ENCODE results near the gene DIS3L.
A peak's percentile ranks its signal among the peaks of the same experiment; 100 is the strongest.
"Not testable (repeated sequence)": the region's sequence is repeated elsewhere in the genome, so short reads cannot be mapped to it uniquely, and the experiment has no call there.

DIS3L gene

DNA sequence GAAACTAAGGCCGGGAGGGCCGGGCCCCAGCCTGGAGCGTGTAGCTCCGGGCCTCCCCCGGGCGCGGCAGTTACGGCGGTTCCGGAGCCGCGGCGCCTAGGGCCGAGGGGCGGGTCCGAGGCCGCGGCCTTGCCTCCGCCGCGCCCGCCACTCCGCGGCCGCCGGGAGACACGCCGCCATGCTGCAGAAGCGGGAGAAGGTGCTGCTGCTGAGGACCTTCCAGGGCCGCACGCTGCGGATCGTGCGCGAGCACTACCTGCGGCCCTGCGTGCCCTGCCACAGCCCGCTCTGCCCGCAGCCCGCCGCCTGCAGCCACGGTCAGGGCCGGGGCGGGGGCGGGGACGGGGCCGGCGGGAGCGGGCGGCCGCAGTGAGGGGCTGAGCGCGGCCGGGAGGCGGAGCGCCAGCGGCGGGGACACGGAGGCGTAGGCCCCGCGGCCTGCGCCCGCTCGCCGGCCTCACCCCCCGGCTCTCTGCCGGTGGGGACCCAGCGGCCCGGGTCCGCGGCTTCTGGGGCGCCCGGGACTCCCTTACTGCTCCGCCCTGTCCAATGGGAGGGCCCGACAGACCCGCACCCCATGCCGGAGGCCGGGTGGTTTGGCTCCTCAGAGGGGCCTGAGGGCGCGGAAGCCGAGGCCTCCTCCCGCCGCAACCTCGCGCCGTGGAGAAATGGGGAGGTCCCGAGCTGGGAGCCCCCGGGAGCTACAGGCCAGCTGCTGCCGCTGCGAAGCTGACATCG lies at the start of gene DIS3L:
Gene DIS3L, plus strand, starts transcription at position 150 of the 738 bp plus-strand sequence. Its CDS starts 29 bp downstream, at position 179.
- DNase-seq (ENCODE audit: insufficient read length, low spot score) (peak; percentile 33), FAIRE-seq (no peak)
- TF ChIP-seq, protein P1, sequence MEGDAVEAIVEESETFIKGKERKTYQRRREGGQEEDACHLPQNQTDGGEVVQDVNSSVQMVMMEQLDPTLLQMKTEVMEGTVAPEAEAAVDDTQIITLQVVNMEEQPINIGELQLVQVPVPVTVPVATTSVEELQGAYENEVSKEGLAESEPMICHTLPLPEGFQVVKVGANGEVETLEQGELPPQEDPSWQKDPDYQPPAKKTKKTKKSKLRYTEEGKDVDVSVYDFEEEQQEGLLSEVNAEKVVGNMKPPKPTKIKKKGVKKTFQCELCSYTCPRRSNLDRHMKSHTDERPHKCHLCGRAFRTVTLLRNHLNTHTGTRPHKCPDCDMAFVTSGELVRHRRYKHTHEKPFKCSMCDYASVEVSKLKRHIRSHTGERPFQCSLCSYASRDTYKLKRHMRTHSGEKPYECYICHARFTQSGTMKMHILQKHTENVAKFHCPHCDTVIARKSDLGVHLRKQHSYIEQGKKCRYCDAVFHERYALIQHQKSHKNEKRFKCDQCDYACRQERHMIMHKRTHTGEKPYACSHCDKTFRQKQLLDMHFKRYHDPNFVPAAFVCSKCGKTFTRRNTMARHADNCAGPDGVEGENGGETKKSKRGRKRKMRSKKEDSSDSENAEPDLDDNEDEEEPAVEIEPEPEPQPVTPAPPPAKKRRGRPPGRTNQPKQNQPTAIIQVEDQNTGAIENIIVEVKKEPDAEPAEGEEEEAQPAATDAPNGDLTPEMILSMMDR (IDR thresholded peaks at IDR 0.05; ENCODE audit: insufficient read depth, missing control alignments) = no peak

DNA sequence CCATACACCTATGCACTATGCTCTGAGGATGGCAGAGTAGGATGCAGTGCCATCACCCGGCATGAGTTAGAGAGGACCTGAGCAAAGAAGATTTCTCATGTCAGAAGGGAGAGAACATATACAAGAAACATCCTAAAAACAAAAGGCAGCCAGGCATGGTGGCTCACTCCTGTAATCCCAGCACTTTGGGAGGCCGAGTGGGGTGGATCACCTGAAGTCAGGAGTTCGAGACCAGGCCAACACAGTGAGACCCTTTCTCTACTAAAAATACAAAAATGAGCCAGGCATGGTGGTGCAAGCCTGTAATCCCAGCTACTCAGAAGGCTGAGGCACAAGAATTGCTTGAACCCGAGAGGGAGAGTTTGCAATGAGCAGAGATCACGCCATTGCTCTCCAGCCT lies 47.5 kb upstream of the DIS3L start:
- DNase-seq (ENCODE audit: insufficient read length, low spot score); FAIRE-seq: not testable (repeated sequence)

DNA sequence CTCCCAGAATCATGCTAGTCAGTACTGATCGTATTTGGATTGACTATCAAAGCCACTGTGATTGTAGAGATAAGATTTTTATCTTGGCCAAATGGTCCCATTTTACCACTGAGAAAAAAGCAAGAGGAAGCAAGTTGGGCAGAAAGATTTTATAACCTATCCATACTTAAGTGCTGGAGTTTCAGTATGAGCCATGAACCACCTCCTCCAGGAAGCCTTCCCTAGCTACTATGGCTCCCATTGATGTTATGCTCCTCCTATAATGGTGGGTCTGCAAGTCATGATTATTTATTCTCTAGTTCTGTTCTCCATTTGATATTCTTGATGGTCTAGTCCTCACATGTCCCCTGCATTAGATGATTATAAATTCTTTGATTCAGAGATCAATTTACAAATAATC lies 46.4 kb upstream of the DIS3L start:
- no peak for FAIRE-seq
- no peak for DNase-seq (ENCODE audit: insufficient read length, low spot score)
- TF ChIP-seq, protein P1 (IDR thresholded peaks at IDR 0.05; ENCODE audit: insufficient read depth, missing control alignments) = no peak

DNA sequence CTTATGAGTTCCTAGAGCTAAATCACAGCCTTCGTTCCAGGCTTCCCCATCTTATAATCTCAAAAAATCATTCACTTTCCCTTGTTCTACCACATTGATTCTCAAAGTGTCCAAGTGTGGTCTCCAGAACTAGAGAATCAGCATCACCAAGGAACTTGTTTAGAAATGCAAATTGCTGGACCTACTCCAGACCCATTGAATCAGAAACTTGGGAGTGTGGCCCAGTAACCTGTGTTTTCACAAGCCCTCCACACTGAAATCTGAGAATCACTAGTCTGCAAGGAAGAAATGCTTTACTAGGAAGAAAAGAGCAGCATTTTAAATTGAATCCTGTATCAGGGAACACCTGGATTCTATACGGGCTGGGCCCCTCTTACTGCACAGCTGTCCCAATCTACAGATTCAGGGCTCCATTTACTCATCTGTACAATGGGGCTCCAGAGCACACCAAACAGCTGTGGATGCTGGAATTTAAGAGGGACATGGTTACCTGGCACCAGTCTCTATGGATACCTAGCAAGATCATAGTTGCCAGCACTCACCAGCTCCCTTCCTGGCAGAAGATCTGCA lies 43.7 kb upstream of the DIS3L start:
- FAIRE-seq (no peak), DNase-seq (ENCODE audit: insufficient read length, low spot score) (no peak)
- TF ChIP-seq, protein P1 (IDR thresholded peaks at IDR 0.05; ENCODE audit: insufficient read depth, missing control alignments) = no peak

DNA sequence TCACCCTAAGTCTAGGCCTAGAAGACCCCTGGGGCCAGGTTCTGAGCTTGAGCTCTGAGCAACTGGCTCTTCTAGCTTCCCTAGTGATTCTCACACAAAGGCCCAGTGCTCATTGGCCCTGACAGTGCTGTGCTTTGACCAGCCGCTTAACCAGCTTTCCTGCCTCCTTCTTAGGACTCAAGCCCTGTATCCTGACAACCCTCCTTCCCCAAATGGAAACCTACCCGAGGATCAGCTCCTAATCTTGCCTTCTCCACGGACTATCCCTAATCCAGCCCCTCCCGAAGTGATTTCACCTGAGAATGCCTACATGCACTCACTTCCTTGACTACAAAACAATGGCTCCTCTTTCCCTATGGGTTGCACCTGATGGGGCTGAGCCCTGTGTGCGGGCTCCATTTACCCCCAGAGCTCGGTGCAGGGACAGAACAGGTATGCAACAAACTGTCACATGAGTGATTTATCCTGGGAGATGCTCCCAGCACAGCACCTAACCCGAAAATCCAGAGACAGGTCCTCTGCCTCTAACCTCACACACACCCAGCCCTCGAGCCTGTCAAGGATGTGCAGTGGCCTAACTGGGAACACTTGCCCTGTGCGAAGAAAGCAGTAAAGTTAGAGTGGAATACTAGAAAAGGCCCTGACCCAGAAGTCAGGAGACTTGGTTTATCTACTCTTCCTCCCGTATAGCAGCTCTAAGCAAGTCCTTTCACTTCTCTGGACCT lies 42.1 kb upstream of the DIS3L start:
- no peak for FAIRE-seq
- no peak for DNase-seq (ENCODE audit: insufficient read length, low spot score)

DNA sequence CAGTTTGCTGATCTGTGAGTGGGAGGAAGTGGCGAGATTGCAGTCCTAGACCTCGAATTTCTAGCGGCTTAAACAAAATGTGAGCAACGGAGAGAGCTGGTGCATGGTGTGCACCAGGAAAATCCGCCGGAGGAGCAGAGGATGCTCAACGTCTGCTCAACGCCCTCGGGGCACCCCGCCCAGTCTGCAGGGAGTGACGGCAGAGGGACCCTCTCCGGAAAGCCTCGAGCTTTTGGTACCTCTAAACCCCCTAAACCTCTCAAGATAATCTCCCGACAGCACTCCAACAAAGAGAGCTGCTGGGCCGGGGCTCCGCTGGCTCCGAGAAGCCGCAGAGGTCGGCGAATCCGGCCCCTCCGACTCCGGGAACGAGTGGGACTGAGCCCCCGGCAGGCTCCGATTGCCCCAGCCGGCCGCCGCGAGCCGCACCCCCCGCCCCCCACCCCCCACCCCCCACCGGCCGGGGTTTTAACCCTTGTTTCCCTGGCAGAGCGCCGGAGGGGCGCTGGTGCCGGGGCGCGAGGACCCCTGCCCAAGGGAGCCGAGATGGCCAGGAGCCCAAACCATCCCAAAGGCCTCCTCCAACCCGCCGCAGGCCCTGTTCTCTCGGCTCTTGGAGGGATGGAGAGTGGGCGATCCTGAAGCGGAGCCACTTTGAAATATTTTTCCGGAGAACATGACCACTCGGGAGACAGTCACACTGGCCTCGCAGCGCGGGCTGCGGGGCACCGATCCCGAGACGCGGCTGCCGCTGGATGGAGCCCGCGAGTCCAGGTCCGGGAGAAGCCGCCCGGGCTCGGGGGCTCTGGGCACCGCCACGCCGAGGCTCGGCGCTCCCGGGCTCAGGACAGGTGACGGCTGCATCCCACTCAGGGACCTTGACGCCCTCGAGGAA lies 41.3 kb upstream of the DIS3L start:
- FAIRE-seq (no peak), DNase-seq (ENCODE audit: insufficient read length, low spot score) (peak; percentile 81)
- TF ChIP-seq, protein P1 (IDR thresholded peaks at IDR 0.05; ENCODE audit: insufficient read depth, missing control alignments) = peak; percentile 59

More for the DNA sequence above, 42.1 kb upstream of the DIS3L start:
- TF ChIP-seq, protein P1 (IDR thresholded peaks at IDR 0.05; ENCODE audit: insufficient read depth, missing control alignments) = no peak
